A549 (cell line): ENCODE measurements around the gene FAM161A. TPM values are rescaled to one million over a fixed set of nuclear protein-coding genes. Genes with fewer than 3 reads are reported as not detected.

Experiments
- ATAC-seq, 2 experiments: fragments of 200-7000 bp in 1 of 2; fragments of >200 bp in 1 of 2; cut with Nextera tagmentation in 1 of 2; cut with Tn5 transposase in 1 of 2; 3 replicates each; pipeline versions ENCODE4 v1.8.0 to v1.9.1; 2018 to 2020; ENCODE audit warnings: mild to moderate bottlenecking in 1 of 2, moderate library complexity in 1 of 2
- CTCF ChIA-PET: fragments of 300-600 bp; sonication (Branson Sonifier 250); formaldehyde crosslinking; extraction: SDS; loops from one replicate; lab custom pipeline; 2021; ENCODE audit warnings: antibody characterized with exemption, inconsistent platforms; lab: Yijun Ruan, JAX
- POLR2A ChIA-PET: fragments of 350-600 bp; formaldehyde crosslinking; extraction: SDS; loops from one replicate; lab custom pipeline; 2021; ENCODE audit warnings: antibody characterized with exemption, inconsistent platforms; lab: Yijun Ruan, JAX
- DNase-seq, 2 experiments: peaks; one replicate each; pipeline versions ENCODE4 v3.0.0 to v3.0.0-alpha.2; 2011 to 2016; ENCODE audit warnings: low read depth in 1 of 2, low spot score in 1 of 2
- FAIRE-seq: peaks from 2 replicates; lab custom pipeline; 2011; peaks lifted over from hg19 to GRCh38; lab: Jason Lieb, UNC
- H3K27ac ChIP-seq, 2 experiments: fragments of >200 bp; sonication (Bioruptor Twin); formaldehyde crosslinking; 3 replicates each; pipeline ENCODE4 v1.5.1; 2016 to 2017
- H3K4me1 ChIP-seq: fragments of >200 bp; sonication (Bioruptor Twin); formaldehyde crosslinking; 3 replicates; pipeline ENCODE4 v1.6.1; 2016
- H3K4me2 ChIP-seq: fragments of >200 bp; sonication (Bioruptor Twin); formaldehyde crosslinking; 3 replicates; pipeline ENCODE4 v1.6.1; 2016
- H3K4me3 ChIP-seq: fragments of >200 bp; sonication (Bioruptor Twin); formaldehyde crosslinking; 3 replicates; pipeline ENCODE4 v1.5.1; 2016
- H3K9me3 ChIP-seq: fragments of >200 bp; sonication (Bioruptor Twin); formaldehyde crosslinking; 3 replicates; pipeline ENCODE4 v1.6.1; 2016
- CBX2 ChIP-seq: fragments of 200-600 bp; sonication (generic); IDR thresholded peaks from 2 replicates; pipeline ENCODE4 v1.6.1; 2016; ENCODE audit warnings: low read depth, mild to moderate bottlenecking, borderline replicate concordance
- ESRRA ChIP-seq: fragments of 150-350 bp; IDR thresholded peaks from 2 replicates; pipeline ENCODE4 v1.6.1; 2014; ENCODE audit warnings: mild to moderate bottlenecking, low read length, borderline replicate concordance
- FOSB ChIP-seq: fragments of 250-450 bp; sonication (Bioruptor Pico); IDR thresholded peaks from 2 replicates; pipeline ENCODE4 v1.5.0; 2020; ENCODE audit warnings: mild to moderate bottlenecking, moderate library complexity
- HOXA7 ChIP-seq: fragments of 250-450 bp; sonication (Bioruptor Pico); IDR thresholded peaks from 2 replicates; pipeline ENCODE4 v1.5.0; 2020; ENCODE audit warnings: mild to moderate bottlenecking, moderate library complexity
- JUN ChIP-seq, 2 experiments: fragments of >200 bp; sonication (Bioruptor Twin); formaldehyde crosslinking; IDR thresholded peaks; 2 replicates in 1 of 2; 3 replicates in 1 of 2; pipeline ENCODE4 v1.6.1; 2016 to 2017
- MAFK ChIP-seq: fragments of 450-650 bp; IDR thresholded peaks from 2 replicates; pipeline ENCODE4 v1.6.1; 2014; ENCODE audit not compliant: partially characterized antibody
- MYC ChIP-seq: IDR thresholded peaks from 2 replicates; pipeline ENCODE4 v1.6.1; 2012; ENCODE audit warnings: mild to moderate bottlenecking, inconsistent platforms, low read length, improper control_type of control experiment, borderline replicate concordance
- NFE2L2 ChIP-seq: fragments of 150-350 bp; conservative IDR thresholded peaks from 2 replicates; pipeline ENCODE4 v1.6.1; 2014; ENCODE audit warnings: low read length
- NPAS2 ChIP-seq: fragments of 250-450 bp; sonication (Bioruptor Pico); IDR thresholded peaks from 2 replicates; pipeline ENCODE4 v1.8.0; 2022; ENCODE audit warnings: mild to moderate bottlenecking, moderate library complexity, borderline replicate concordance
- PHF8 ChIP-seq: fragments of 200-600 bp; sonication (generic); IDR thresholded peaks from 2 replicates; pipeline ENCODE4 v1.6.1; 2016; ENCODE audit warnings: low read depth, mild to moderate bottlenecking, antibody characterized with exemption, moderate library complexity, borderline replicate concordance
- POLR2A ChIP-seq: IDR thresholded peaks from 2 replicates; pipeline ENCODE4 v1.6.1; 2012; ENCODE audit warnings: mild to moderate bottlenecking, low read length
- POLR2AphosphoS2 ChIP-seq: conservative IDR thresholded peaks from 2 replicates; pipeline ENCODE4 v1.6.1; 2012; ENCODE audit warnings: low read length, improper control_type of control experiment, inconsistent platforms
- RCOR1 ChIP-seq: fragments of 150-350 bp; IDR thresholded peaks from 2 replicates; pipeline ENCODE4 v1.6.1; 2014; ENCODE audit warnings: antibody characterized with exemption, low read length, low read depth
- RNF2 ChIP-seq: fragments of 200-600 bp; sonication (generic); IDR thresholded peaks from 2 replicates; pipeline ENCODE4 v1.6.1; 2016; ENCODE audit warnings: low read depth, mild to moderate bottlenecking, antibody characterized with exemption, moderate library complexity, borderline replicate concordance
- SMC3 ChIP-seq: fragments of >200 bp; sonication (Bioruptor Twin); formaldehyde crosslinking; IDR thresholded peaks from 3 replicates; pipeline ENCODE4 v1.6.1; 2018; ENCODE audit warnings: inconsistent platforms
- TP53 ChIP-seq: fragments of 250-450 bp; sonication (Bioruptor Pico); IDR thresholded peaks from 2 replicates; pipeline ENCODE4 v1.5.0; 2021; ENCODE audit warnings: mild to moderate bottlenecking, moderate library complexity
- WGBS: methylation state at CpG from one replicate; pipeline ENCODE4 v1.1.6; 2017; ENCODE audit errors: missing lambda C conversion rate; 5-methylcytosine and 5-hydroxymethylcytosine counted together
- polyA plus RNA-seq, 4 experiments: library from polyadenylated mRNA; depleted of rRNA in 3 of 4; stranded (reverse); fragments of >200 nt; fragmentation: RNase III in 1 of 4; extraction: RNeasy Plus Mini Kit Qiagen cat#74134 plus additional on column Dnase treatment in 1 of 4; gene quantifications; 2 replicates in 3 of 4; 3 replicates in 1 of 4; pipeline ENCODE4 v1.2.3, GENCODE V29; 2011 to 2017
- TF ChIP-seq, protein P1 (sequence below): fragments of 250-450 bp; sonication (Bioruptor Pico); IDR thresholded peaks from 2 replicates; pipeline ENCODE4 v1.5.0; 2020; ENCODE audit warnings: low read depth, mild to moderate bottlenecking, moderate library complexity
- TF ChIP-seq, protein P2 (sequence below): fragments of 250-450 bp; sonication (Bioruptor Pico); IDR thresholded peaks from 2 replicates; pipeline ENCODE4 v1.5.0; 2021; ENCODE audit warnings: mild to moderate bottlenecking, moderate library complexity, borderline replicate concordance
- TF ChIP-seq, protein P3 (sequence below): IDR thresholded peaks from 2 replicates; pipeline ENCODE4 v1.6.1; 2012
- TF ChIP-seq, protein P4 (sequence below): IDR thresholded peaks from 2 replicates; pipeline ENCODE4 v1.6.1; 2012
- TF ChIP-seq, protein P5 (sequence below): fragments of >200 bp; sonication (Bioruptor Twin); formaldehyde crosslinking; IDR thresholded peaks from 3 replicates; pipeline ENCODE4 v1.6.1; 2016
- TF ChIP-seq, protein P6 (sequence below): fragments of >200 bp; sonication (Bioruptor Twin); formaldehyde crosslinking; IDR thresholded peaks from 3 replicates; pipeline ENCODE4 v1.5.1; 2016
- TF ChIP-seq, protein P7 (sequence below): IDR thresholded peaks from 2 replicates; pipeline ENCODE4 v1.6.1; 2012; ENCODE audit warnings: low read depth, borderline replicate concordance

FAM161A gene
- polyA plus RNA-seq, 2 of the 4 experiments (the other 2 are of a cell fraction): 5.8 to 11.8 TPM

DNA sequence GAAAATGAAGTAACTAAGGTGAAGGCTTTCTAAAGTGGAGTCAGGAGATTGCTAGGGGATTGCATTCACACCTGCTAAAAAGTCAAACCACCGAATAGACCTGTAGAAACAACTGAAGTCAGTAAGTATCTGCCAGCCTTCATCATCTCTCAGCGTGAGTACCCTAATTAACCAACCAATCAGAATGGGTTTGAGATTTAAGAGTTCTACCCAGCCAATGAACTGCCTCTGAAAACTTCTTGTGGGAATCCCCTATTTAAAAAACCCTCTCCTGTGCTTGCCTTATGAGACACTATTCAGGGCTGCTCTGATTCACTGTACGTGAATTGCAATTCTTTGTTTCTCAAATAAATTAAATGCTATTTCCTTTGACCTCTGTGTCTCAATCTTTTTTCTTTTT is 3.4 kb upstream of the FAM161A start:
- DNase-seq: no peak
- no peak for FAIRE-seq
- Histone ChIP-seq H3K4me3 (no peak overlapping the region), H3K27ac (no peak overlapping the region), H3K4me2 (no peak overlapping the region), H3K4me1 (peaks cover 6% of the 10 kb centered on the region; the same call in 1 of the 3 replicates)
- WGBS: 86% methylated on average over 3 of the region's 3 CpGs
- TF ChIP-seq FOSB (CRISPR knock-in tag) (no peak), MYC (no peak), RCOR1 (no peak)
- TF ChIP-seq, protein P1, sequence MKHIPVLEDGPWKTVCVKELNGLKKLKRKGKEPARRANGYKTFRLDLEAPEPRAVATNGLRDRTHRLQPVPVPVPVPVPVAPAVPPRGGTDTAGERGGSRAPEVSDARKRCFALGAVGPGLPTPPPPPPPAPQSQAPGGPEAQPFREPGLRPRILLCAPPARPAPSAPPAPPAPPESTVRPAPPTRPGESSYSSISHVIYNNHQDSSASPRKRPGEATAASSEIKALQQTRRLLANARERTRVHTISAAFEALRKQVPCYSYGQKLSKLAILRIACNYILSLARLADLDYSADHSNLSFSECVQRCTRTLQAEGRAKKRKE (CRISPR knock-in tag): no peak
- TF ChIP-seq, protein P2, sequence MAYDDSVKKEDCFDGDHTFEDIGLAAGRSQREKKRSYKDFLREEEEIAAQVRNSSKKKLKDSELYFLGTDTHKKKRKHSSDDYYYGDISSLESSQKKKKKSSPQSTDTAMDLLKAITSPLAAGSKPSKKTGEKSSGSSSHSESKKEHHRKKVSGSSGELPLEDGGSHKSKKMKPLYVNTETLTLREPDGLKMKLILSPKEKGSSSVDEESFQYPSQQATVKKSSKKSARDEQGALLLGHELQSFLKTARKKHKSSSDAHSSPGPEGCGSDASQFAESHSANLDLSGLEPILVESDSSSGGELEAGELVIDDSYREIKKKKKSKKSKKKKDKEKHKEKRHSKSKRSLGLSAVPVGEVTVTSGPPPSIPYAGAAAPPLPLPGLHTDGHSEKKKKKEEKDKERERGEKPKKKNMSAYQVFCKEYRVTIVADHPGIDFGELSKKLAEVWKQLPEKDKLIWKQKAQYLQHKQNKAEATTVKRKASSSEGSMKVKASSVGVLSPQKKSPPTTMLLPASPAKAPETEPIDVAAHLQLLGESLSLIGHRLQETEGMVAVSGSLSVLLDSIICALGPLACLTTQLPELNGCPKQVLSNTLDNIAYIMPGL (CRISPR knock-in tag): no peak
- TF ChIP-seq, all 56 proteins: peak for 0
- H3K9me3 ChIP-seq: no peaks in the 10 kb centered on the region
- CTCF ChIA-PET: interaction anchor here (1.3 kb wide), 1 partner anchor 14 kb away, joined by 4 read pairs; no protein-coding TSS in a partner anchor
- no peak for ATAC-seq
- POLR2A ChIA-PET: interaction anchor here (0.9 kb wide), 1 partner anchor 8 kb away, joined by 3 read pairs; no protein-coding TSS in a partner anchor

DNA sequence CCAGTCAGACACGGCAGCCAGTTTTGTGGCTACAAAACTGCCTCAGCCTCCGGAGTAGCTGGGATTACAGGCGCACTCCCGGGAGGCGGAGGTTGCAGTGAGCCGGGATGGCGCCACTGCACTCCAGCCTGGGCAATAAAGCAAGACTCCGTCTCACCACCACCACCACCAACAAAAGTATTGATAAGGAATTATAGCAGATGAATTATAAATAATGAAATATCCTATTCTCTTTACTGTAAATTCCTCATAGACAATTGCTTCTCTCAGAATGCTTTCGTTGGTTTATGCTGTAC is 1.4 kb upstream of the FAM161A start:
- POLR2A ChIA-PET: interaction anchor here (0.6 to 4.0 kb wide), 6 partner anchors 8 to 278 kb away, joined by 3 to 35 read pairs (median 6); no protein-coding TSS in a partner anchor

DNA sequence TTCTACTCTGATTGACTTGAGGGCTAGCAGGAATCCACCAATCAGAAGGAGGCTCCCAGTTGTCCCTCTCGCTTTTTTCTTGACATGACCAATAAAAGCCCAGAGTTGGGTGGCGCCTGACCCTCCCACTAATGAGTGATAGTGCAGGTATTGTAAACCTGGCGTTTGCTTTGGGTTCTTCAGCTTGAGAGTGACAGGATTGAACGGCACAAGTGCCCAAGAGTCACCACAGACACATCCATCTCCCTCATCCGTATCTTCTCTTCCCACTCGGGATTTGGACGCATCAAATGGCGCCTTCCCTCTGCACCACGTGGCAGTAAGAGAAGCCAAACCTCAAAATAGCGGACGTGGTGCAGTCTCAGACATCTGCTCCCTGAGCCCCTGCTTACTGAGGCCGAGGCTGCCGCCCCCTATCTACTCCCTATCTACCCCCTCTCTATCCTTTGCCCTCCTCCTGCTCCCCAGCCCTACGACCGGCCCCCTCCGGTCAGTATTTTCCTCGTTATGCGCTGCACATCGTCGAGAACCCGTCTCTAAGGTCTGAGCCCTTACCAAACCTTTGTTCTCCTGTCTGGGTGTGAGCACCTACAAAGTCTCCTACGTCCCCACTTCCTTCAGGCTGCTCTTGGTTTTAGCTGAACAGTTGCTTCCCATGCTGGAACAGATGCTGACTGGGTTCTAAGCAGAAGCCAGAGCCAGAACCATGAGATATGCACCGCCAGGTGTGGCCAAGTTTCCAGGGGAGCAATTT is 881 bp upstream of the FAM161A start:
- peak overlapping the region; percentile 63 for H3K4me3 ChIP-seq
- no peak for FAIRE-seq
- no peaks in the 10 kb centered on the region for H3K9me3 ChIP-seq
- H3K27ac ChIP-seq: peak overlapping the region; percentile 94
- POLR2A ChIA-PET: interaction anchor here (0.6 to 4.0 kb wide), 15 partner anchors 9 to 320 kb away, joined by 3 to 35 read pairs (median 4); partner anchors contain the start of gene XPO1
- peak; percentile 97 to 99 for DNase-seq
- CTCF ChIA-PET: interaction anchor here (0.6 to 1.3 kb wide), 4 partner anchors 16 to 1083 kb away, joined by 3 to 4 read pairs (median 4); no protein-coding TSS in a partner anchor
- peak overlapping the region; percentile 88 for H3K4me2 ChIP-seq
- WGBS: 3% methylated on average over 23 of the region's 23 CpGs
- peaks cover 6% of the 10 kb centered on the region; the same call in 1 of the 3 replicates for H3K4me1 ChIP-seq
- ATAC-seq: peak; percentile 87 to 93
- TF ChIP-seq, protein P3, sequence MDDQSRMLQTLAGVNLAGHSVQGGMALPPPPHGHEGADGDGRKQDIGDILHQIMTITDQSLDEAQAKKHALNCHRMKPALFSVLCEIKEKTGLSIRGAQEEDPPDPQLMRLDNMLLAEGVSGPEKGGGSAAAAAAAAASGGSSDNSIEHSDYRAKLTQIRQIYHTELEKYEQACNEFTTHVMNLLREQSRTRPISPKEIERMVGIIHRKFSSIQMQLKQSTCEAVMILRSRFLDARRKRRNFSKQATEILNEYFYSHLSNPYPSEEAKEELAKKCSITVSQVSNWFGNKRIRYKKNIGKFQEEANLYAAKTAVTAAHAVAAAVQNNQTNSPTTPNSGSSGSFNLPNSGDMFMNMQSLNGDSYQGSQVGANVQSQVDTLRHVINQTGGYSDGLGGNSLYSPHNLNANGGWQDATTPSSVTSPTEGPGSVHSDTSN: peak; percentile 92
- TF ChIP-seq RNF2: 0 out of 2 replicates have a peak, but pooled peaks have one; percentile 69
- TF ChIP-seq, protein P4, sequence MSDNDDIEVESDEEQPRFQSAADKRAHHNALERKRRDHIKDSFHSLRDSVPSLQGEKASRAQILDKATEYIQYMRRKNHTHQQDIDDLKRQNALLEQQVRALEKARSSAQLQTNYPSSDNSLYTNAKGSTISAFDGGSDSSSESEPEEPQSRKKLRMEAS: peak; percentile 99
- TF ChIP-seq POLR2AphosphoS2: no peak
- TF ChIP-seq JUN (IDR thresholded peaks at IDR 0.05): peak in 1 of 2 experiments; percentile 41; a peak in 1 of 5 replicates
- TF ChIP-seq POLR2A: peak; percentile 40
- TF ChIP-seq SMC3: no peak
- TF ChIP-seq HOXA7 (CRISPR knock-in tag): peak; percentile 69; the same call in 1 of the 2 replicates
- TF ChIP-seq, protein P5, sequence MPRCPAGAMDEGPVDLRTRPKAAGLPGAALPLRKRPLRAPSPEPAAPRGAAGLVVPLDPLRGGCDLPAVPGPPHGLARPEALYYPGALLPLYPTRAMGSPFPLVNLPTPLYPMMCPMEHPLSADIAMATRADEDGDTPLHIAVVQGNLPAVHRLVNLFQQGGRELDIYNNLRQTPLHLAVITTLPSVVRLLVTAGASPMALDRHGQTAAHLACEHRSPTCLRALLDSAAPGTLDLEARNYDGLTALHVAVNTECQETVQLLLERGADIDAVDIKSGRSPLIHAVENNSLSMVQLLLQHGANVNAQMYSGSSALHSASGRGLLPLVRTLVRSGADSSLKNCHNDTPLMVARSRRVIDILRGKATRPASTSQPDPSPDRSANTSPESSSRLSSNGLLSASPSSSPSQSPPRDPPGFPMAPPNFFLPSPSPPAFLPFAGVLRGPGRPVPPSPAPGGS: peak; percentile 31; the same call in 1 of the 3 replicates
- TF ChIP-seq, protein P6, sequence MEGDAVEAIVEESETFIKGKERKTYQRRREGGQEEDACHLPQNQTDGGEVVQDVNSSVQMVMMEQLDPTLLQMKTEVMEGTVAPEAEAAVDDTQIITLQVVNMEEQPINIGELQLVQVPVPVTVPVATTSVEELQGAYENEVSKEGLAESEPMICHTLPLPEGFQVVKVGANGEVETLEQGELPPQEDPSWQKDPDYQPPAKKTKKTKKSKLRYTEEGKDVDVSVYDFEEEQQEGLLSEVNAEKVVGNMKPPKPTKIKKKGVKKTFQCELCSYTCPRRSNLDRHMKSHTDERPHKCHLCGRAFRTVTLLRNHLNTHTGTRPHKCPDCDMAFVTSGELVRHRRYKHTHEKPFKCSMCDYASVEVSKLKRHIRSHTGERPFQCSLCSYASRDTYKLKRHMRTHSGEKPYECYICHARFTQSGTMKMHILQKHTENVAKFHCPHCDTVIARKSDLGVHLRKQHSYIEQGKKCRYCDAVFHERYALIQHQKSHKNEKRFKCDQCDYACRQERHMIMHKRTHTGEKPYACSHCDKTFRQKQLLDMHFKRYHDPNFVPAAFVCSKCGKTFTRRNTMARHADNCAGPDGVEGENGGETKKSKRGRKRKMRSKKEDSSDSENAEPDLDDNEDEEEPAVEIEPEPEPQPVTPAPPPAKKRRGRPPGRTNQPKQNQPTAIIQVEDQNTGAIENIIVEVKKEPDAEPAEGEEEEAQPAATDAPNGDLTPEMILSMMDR: no peak
- TF ChIP-seq, protein P7, sequence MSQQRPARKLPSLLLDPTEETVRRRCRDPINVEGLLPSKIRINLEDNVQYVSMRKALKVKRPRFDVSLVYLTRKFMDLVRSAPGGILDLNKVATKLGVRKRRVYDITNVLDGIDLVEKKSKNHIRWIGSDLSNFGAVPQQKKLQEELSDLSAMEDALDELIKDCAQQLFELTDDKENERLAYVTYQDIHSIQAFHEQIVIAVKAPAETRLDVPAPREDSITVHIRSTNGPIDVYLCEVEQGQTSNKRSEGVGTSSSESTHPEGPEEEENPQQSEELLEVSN: peak; percentile 86
- peak; percentile 58; the same call in 1 of the 2 replicates for TF ChIP-seq PHF8
- 0 out of 2 replicates have a peak, but pooled peaks have one; percentile 55 for TF ChIP-seq TP53
- TF ChIP-seq ESRRA: no peak
- no peak for TF ChIP-seq NFE2L2
- TF ChIP-seq MAFK: peak; percentile 9
- TF ChIP-seq NPAS2 (CRISPR knock-in tag): no peak

More for the DNA sequence above, 1.4 kb upstream of the FAM161A start:
- CTCF ChIA-PET: interaction anchor here (0.6 to 1.3 kb wide), 5 partner anchors 32 to 1084 kb away, joined by 3 to 4 read pairs (median 3); no protein-coding TSS in a partner anchor
- no peaks in the 10 kb centered on the region for H3K9me3 ChIP-seq
- H3K4me2 ChIP-seq: peak overlapping the region; percentile 88
- FAIRE-seq (no peak), ATAC-seq (peak in 1 of 2 experiments; percentile 15; a peak in 5 of 6 replicates), DNase-seq (no peak)
- H3K27ac ChIP-seq: peak overlapping the region; percentile 94
- H3K4me3 ChIP-seq: peak overlapping the region; percentile 63
- H3K4me1 ChIP-seq: peaks cover 6% of the 10 kb centered on the region; the same call in 1 of the 3 replicates
- WGBS: 21% methylated on average over 9 of the region's 9 CpGs
- TF ChIP-seq CBX2: no peak
- TF ChIP-seq, all 56 proteins: peak for 0
